Left ventricle myocardium superior (tissue), 1 donor: ENCODE data around the gene KCNC1. TPM values are rescaled to one million over a fixed set of nuclear protein-coding genes. Genes with fewer than 3 reads are reported as not detected.

ENCODE experiments used
- ATAC-seq: fragments of 200-7000 bp; cut with Tn5 transposase; one replicate; pipeline ENCODE4 v1.9.1; 2020; ENCODE audit warnings: mild to moderate bottlenecking, moderate library complexity
- DNase-seq: peaks from one replicate; pipeline ENCODE4 v3.0.0-alpha.2; 2020
- intact Hi-C: fragments of 100-400 bp; cut with micrococcal nuclease; formaldehyde crosslinking; loops from one replicate; pipeline ENCODE4 v1.11.0; 2022
- total RNA-seq: library from RNA; stranded (reverse); fragmentation: NEBNext Ultra II Directional; extraction: Animal tissue kit (Norgen Biotek cat#: 25700); gene quantifications from one replicate; pipeline ENCODE4 v1.2.1, GENCODE V29; 2021
- donor health status: DM: no; HTN: yes; CAD: no; lungs with severe emphysema.

The KCNC1 gene
- total RNA-seq, 1 donor from 2014 or later, result not detected

GRCh38 chr11:17831883-17832282 lies 97.3 kb downstream of the KCNC1 start:
- intact Hi-C loops, result no loop called here
- ATAC-seq, result no peak
- no peak for DNase-seq

Other genes with a start within 250 kb of the KCNC1 start
- gene USH1C, start 190.4 kb upstream of the KCNC1 start, total RNA-seq, result 1.3 TPM
- gene OTOG, start 187.5 kb upstream of the KCNC1 start, total RNA-seq, result not detected
- not detected for gene MYOD1, start 15.2 kb upstream of the KCNC1 start, total RNA-seq